NT2/D1 (cell line): Measurements from ENCODE around the gene ITGA1.

Experiments
- DNase-seq: peaks from one replicate; pipeline ENCODE4 v3.0.0-alpha.2; 2011; ENCODE audit warnings: low read depth, low spot score
- H3K27me3 ChIP-seq: 2 replicates; pipeline ENCODE4 v1.6.0; 2011; ENCODE audit warnings: mild to moderate bottlenecking; ENCODE audit not compliant: insufficient read length, insufficient read depth
- H3K36me3 ChIP-seq: 2 replicates; pipeline ENCODE4 v1.6.1; 2011; ENCODE audit warnings: mild to moderate bottlenecking, low read length, mixed read lengths; ENCODE audit not compliant: insufficient read depth, insufficient read length
- H3K4me1 ChIP-seq: 2 replicates; pipeline ENCODE4 v1.5.1; 2011; ENCODE audit not compliant: insufficient read depth, insufficient read length
- H3K4me3 ChIP-seq: 2 replicates; pipeline ENCODE4 v1.5.1; 2011; ENCODE audit warnings: low read depth; ENCODE audit not compliant: insufficient read length
- H3K9ac ChIP-seq: 2 replicates; pipeline ENCODE4 v1.6.0; 2011; ENCODE audit warnings: low read depth; ENCODE audit not compliant: insufficient read length
- H3K9me3 ChIP-seq: 2 replicates; pipeline ENCODE4 v1.5.1; 2011; ENCODE audit warnings: mild to moderate bottlenecking, low read length; ENCODE audit not compliant: insufficient read depth
- SUZ12 ChIP-seq: IDR thresholded peaks from 2 replicates; pipeline ENCODE4 v1.6.1; 2011; ENCODE audit not compliant: insufficient read length, insufficient read depth; ENCODE audit errors: extremely low read depth
- YY1 ChIP-seq: IDR thresholded peaks from 2 replicates; pipeline ENCODE4 v1.6.1; 2011; ENCODE audit not compliant: insufficient read length, insufficient read depth
- ZNF274 ChIP-seq: IDR thresholded peaks from 2 replicates; pipeline ENCODE4 v1.6.1; 2011; ENCODE audit warnings: mild to moderate bottlenecking, low read depth, low read length

Gene ITGA1

DNA sequence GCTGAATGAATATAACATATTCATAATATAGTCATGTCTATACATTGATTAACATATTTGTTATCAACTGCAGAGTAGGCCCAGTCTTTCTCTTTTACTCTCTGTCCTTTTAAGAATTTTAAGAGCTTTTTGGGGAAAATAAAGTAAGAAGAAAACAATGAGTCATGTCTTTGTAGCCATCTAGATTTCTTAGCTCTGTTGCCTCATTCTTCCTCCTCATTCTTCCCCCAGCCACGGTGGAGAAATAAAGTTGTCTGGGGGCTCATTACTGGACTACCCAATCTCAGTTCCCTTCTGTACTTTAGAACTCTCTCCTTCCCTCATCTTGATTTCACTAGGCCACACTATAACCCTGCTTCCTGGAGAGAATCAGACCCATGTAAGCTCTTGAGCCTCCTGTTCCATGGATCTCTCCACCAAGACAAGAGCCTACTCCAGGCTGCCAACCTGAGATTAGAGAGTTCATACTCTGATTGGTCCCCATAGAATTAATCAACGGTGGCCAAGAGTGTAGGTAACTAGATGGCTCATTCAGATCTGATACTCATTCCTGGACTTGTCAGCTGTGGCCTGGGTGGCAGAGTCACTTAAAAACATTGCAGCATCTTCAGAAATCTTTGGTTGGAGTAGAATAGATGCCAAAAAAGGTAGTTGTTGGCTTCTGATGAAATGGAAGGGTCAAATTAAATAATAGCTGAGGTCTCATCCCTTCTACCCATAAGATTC, 44.2 kb downstream of the ITGA1 start:
- Histone ChIP-seq H3K4me1 (no peaks in the 10 kb centered on the region), H3K9me3 (no peaks in the 10 kb centered on the region; the same call in 1 of the 2 replicates), H3K9ac (no peak overlapping the region), H3K36me3 (no peaks in the 10 kb centered on the region), H3K4me3 (no peak overlapping the region), H3K27me3 (no peaks in the 10 kb centered on the region)
- TF ChIP-seq ZNF274 (no peak), YY1 (no peak), SUZ12 (no peak)
- DNase-seq, result no peak

DNA sequence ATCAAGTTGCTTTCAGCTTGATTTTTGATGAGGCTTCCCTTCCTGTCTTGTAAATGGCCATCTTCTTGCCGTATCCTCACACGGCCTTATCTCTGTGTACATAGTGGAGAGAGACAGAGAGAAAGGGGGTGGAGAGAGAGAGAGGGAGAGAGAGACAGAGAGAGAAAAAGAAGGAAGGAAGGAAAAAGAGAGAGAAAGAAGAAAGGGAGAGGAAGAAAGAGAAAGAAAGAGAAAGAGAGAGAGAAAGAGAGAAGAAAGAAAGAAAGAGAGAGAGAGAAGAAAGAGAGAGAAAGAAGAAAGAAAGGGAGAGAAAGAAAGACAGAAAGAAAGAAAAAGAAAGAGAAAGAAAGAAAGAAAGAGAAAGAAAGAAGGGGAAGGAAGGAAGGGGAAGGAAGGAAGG, 46.6 kb downstream of the ITGA1 start:
- TF ChIP-seq SUZ12 (no peak), YY1 (no peak), ZNF274 (no peak)
- H3K27me3 ChIP-seq, result no peaks in the 10 kb centered on the region
- no peak overlapping the region for H3K4me3 ChIP-seq
- no peaks in the 10 kb centered on the region for H3K9me3 ChIP-seq
- H3K4me1 ChIP-seq, result no peaks in the 10 kb centered on the region
- no peak overlapping the region for H3K9ac ChIP-seq
- no peaks in the 10 kb centered on the region for H3K36me3 ChIP-seq
- no peak for DNase-seq

DNA sequence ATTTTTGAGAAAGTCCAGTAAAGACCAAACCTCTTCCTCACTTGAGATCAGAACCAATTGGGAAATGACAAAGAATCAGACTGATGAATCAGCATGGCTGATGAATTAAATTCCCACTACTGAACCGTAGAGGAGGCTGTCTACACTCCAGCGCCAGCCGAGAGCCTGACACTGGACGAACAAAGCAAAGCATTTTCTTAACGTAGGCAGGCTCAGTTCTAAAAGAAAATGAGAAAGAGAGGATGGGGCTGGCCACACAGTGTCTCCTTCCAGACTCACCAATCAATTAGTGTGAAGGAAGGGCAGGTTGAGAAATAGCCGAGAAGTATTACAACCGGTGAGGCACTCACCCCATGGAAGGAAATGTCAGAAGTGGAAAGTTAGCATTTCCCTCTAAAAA, 49.4 kb downstream of the ITGA1 start:
- Histone ChIP-seq H3K4me1 (no peaks in the 10 kb centered on the region), H3K4me3 (no peak overlapping the region), H3K9ac (no peak overlapping the region), H3K36me3 (no peaks in the 10 kb centered on the region), H3K9me3 (no peaks in the 10 kb centered on the region), H3K27me3 (no peaks in the 10 kb centered on the region)
- DNase-seq, result no peak
- TF ChIP-seq ZNF274, result no peak
- TF ChIP-seq SUZ12, result no peak

DNA sequence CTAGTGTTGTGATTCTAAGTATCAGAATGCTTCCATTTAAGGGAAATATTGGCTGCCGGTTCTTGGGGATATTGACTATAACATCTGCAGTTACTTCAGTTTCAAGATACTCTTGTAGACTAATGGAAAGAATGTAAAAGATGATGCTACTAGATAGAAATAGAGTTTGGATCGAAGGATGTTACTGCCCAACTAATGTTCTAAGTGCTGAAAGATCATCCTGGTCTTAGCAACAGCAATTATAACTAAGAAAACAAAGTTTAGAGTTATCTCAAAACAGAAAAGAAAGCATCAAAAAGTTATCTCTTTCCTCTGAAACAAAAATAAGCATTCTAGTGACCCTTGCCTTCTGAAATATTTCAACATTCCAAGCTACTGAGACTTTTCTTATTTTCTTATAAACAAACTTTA, 49.9 kb downstream of the ITGA1 start:
- Histone ChIP-seq H3K9ac (no peak overlapping the region), H3K9me3 (no peaks in the 10 kb centered on the region), H3K36me3 (no peaks in the 10 kb centered on the region), H3K4me3 (no peak overlapping the region), H3K27me3 (no peaks in the 10 kb centered on the region), H3K4me1 (no peaks in the 10 kb centered on the region)
- TF ChIP-seq ZNF274 (no peak), SUZ12 (no peak)
- no peak for DNase-seq

DNA sequence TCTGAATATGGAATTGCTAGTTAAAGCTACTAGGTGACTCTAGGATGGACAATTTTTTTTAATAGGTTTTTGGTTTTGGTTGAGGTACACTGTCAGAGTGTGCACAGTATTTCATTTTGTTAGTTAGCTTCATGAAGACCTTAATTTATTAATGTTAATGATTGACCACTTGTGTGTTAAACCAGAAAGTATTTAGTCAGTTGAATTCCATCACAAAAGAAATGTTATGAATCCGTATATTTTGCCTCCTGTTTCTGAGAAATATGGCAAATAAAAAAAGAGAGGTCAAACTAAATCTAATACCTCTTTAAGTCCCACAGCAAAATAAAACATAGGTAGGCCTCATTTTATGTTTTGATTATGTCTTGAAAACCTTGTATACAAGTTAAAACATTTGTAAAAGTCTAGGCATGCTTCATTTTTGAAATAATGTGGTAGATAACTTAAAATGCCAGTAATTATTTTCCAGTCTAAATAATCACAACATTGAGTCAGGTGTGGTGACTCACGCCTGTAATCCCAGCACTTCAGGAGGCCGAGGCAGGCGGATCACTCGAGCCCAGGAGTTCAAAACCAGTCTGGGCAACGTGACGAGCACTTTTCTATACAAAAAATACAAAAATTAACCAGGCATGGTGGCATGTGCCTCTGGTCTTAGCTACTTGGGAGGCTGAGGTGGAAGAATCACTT, 50.8 kb downstream of the ITGA1 start:
- Histone ChIP-seq H3K9me3 (no peaks in the 10 kb centered on the region), H3K4me1 (no peaks in the 10 kb centered on the region), H3K4me3 (no peak overlapping the region), H3K36me3 (no peaks in the 10 kb centered on the region), H3K9ac (no peak overlapping the region), H3K27me3 (no peaks in the 10 kb centered on the region)
- TF ChIP-seq ZNF274 (no peak), YY1 (no peak), SUZ12 (no peak)
- DNase-seq, result no peak

DNA sequence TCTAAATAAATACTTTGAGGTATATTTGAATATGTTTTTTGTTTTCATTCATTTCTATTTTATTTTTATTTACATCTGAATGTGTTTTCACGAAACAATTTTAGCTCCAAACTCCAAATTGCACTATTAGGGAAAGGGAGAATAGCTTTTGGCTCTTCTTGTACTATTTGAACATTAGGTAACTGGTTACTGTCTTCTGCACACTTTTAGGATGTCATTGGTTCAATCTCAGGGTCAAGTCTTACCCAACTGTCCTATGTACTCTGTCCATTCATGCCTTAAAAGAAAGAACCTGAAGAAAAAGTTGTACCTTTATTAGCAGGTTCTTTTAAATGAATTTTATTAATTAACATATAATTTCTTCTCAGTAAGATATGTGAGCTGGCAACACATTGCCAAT, 51.6 kb downstream of the ITGA1 start:
- Histone ChIP-seq H3K4me1 (no peaks in the 10 kb centered on the region), H3K36me3 (no peaks in the 10 kb centered on the region), H3K27me3 (no peaks in the 10 kb centered on the region), H3K9ac (no peak overlapping the region), H3K4me3 (no peak overlapping the region), H3K9me3 (no peaks in the 10 kb centered on the region)
- DNase-seq, result no peak
- no peak for TF ChIP-seq ZNF274
- TF ChIP-seq YY1, result no peak
- no peak for TF ChIP-seq SUZ12

DNA sequence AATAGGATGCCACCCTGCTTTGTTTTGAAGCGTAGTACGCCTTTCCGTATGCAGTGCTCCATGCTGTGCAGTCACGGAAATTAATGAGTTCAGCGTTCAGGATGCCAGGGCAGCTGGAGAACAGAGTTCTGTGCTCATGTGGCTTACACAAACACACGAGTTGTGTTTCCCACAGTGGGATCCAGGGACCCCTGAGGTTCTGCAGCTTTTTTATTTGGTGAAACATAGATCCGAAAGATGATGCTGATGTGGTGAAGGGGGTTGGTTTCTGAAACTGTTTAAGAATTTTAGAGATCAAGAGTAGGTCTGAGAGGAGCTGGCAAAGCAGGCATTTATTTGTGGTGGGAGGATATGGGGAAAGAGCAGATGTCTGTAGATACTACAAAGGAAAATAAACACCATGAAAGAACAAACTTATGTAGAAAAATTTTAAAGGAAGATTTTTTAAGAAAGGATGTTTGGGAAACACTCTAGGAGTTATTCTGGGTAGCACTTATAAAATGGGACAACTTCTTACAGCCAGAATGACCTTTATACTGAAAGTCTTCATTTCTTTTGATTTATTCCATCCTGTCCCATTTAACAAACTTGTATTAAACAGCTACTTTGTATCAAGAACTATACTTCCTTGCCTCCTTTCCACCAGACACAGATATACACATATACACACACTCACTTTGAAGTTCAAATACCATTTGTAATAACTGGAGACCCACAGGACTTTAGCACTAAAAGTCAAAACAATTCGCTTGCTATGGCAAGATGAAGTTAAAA, 52.7 kb downstream of the ITGA1 start:
- Histone ChIP-seq H3K9me3 (no peaks in the 10 kb centered on the region), H3K36me3 (no peaks in the 10 kb centered on the region), H3K4me1 (no peaks in the 10 kb centered on the region), H3K4me3 (no peak overlapping the region), H3K27me3 (no peaks in the 10 kb centered on the region), H3K9ac (no peak overlapping the region)
- TF ChIP-seq YY1 (no peak), SUZ12 (no peak), ZNF274 (no peak)
- DNase-seq, result no peak
